H1 (cell line): ENCODE measurements around the gene HEATR5A. TPM values are rescaled to one million over a fixed set of nuclear protein-coding genes. Genes with fewer than 3 reads are reported as not detected.

Experiments used
- BCL11A ChIP-seq, 2 experiments: IDR thresholded peaks; one replicate each; pipeline ENCODE4 v1.6.1; 2011; ENCODE audit warnings: low read depth in 2 of 2, low read length in 2 of 2, mild to moderate bottlenecking in 2 of 2
- RFX5 ChIP-seq: IDR thresholded peaks from 2 replicates; pipeline ENCODE4 v1.6.1; 2011; ENCODE audit warnings: low read depth, low read length, improper control_type of control experiment, borderline replicate concordance
- SP2 ChIP-seq: IDR thresholded peaks from 2 replicates; pipeline ENCODE4 v1.6.1; 2012; ENCODE audit warnings: mild to moderate bottlenecking, low read length, inconsistent platforms
- SUZ12 ChIP-seq: fragments of 200-600 bp; sonication (generic); IDR thresholded peaks from 2 replicates; pipeline ENCODE4 v1.6.1; 2012; ENCODE audit warnings: mild to moderate bottlenecking, inconsistent platforms, low read length, moderate library complexity, mixed read lengths
- TEAD4 ChIP-seq: IDR thresholded peaks from 2 replicates; pipeline ENCODE4 v1.6.1; 2012; ENCODE audit warnings: low read depth, low read length, inconsistent platforms, mixed read lengths
- YY1 ChIP-seq: IDR thresholded peaks from 2 replicates; pipeline ENCODE4 v1.6.1; 2011; ENCODE audit warnings: low read depth, mild to moderate bottlenecking, low read length
- polyA plus RNA-seq, 7 experiments: library from polyadenylated mRNA; depleted of rRNA in 3 of 7; stranded (reverse) in 5 of 7; unstranded in 2 of 7; fragments of >200 nt in 5 of 7; fragments of 200-250 nt in 2 of 7; gene quantifications; 1 replicate in 5 of 7; 2 replicates in 1 of 7; 4 replicates in 1 of 7; pipeline versions ENCODE4 v1.2.1 to v1.2.3, GENCODE V29; 2011 to 2013; ENCODE audit warnings: missing spikeins in 2 of 7, mixed read lengths in 2 of 7
- total RNA-seq: library from RNA; stranded (reverse); fragmentation: NEBNext Ultra II Directional; extraction: Animal tissue kit (Norgen Biotek cat#: 25700); gene quantifications from 2 replicates; pipeline ENCODE4 v1.2.1, GENCODE V29; 2021

HEATR5A gene
- total and polyA plus RNA-seq, 2 of the 8 experiments (the other 6 are each of a cell fraction or from before 2014, with no cell fraction given), result 9.0 to 36.2 TPM

DNA sequence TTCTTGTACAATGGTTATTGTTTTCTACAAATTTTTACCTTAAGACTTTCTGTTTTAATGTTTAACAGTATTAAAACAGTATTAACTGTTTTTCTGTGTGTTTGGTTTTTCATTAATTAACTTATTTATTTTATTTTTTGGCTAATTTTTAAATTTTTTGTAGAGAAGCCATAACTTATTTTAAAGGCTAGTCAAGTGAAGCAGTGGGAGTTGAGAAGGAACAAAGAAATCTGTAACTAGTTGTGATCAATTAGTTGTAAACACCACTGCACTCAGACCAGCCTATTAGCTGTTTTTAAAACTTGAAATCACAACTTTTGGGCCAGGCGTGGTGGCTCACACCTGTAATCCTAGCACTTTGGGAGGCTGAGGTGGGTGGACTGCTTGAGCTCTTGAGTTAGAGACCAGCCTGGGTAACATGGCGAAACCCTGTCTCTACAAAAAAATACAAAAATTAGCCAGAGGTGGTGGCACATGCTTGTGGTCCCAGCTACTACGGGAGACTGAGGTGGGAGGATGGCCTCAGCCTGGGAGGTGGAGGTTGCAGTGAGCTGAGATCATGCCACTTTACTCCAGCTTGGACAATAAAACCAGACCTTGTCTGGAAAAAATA, 161.8 kb downstream of the HEATR5A start (continued):
- TF ChIP-seq BCL11A (IDR thresholded peaks at IDR 0.05; ENCODE audit: low read depth in 2 of 2, low read length in 2 of 2) (no peak), SUZ12 (no peak), SP2 (no peak), TEAD4 (no peak), YY1 (no peak), RFX5 (no peak)
